Inferior parietal cortex (tissue), 1 donor: ENCODE results near the gene NEDD4.
"Not testable (repeated sequence)": the region's sequence is repeated elsewhere in the genome, so short reads cannot be mapped to it uniquely, and the experiment has no call there.

ENCODE experiments used
- DNase-seq: peaks from one replicate; pipeline ENCODE4 v3.0.0-alpha.2; 2016; ENCODE audit errors: extremely low spot score

The NEDD4 gene

GRCh38 chr15:55897560-55898336 is 95.7 kb downstream of the NEDD4 start:
- DNase-seq = peak; percentile 69

GRCh38 chr15:55894399-55894965 is 98.9 kb downstream of the NEDD4 start:
- DNase-seq = no peak

GRCh38 chr15:55893852-55894251 is 99.6 kb downstream of the NEDD4 start:
- DNase-seq = no peak

- DNase-seq = no peak
Observed at GRCh38 chr15:55891196-55891595, 102.2 kb downstream of the NEDD4 start.

GRCh38 chr15:55884223-55884622 is 109.2 kb downstream of the NEDD4 start:
- no peak for DNase-seq

- no peak for DNase-seq
Observed at GRCh38 chr15:55879181-55879580, 114.2 kb downstream of the NEDD4 start.

- DNase-seq = no peak
Observed at GRCh38 chr15:55873024-55873720, 120.2 kb downstream of the NEDD4 start.

GRCh38 chr15:55872471-55872870 is 120.9 kb downstream of the NEDD4 start:
- DNase-seq = no peak

GRCh38 chr15:55869660-55870059 is 123.8 kb downstream of the NEDD4 start:
- DNase-seq = no peak

GRCh38 chr15:55868707-55869106 is 124.7 kb downstream of the NEDD4 start:
- no peak for DNase-seq

GRCh38 chr15:55868291-55868690 is 125.1 kb downstream of the NEDD4 start:
- not testable (repeated sequence) for DNase-seq

- DNase-seq = no peak
Observed at GRCh38 chr15:55863911-55864310, 129.5 kb downstream of the NEDD4 start.

GRCh38 chr15:55861115-55861514 is 132.3 kb downstream of the NEDD4 start:
- DNase-seq = no peak

GRCh38 chr15:55860468-55860867 is 132.9 kb downstream of the NEDD4 start:
- DNase-seq = no peak

GRCh38 chr15:55859681-55860080 is 133.7 kb downstream of the NEDD4 start:
- no peak for DNase-seq

GRCh38 chr15:55858661-55859060 is 134.8 kb downstream of the NEDD4 start:
- no peak for DNase-seq

- DNase-seq = no peak
Observed at GRCh38 chr15:55856506-55857164, 136.8 kb downstream of the NEDD4 start.

- no peak for DNase-seq
Observed at GRCh38 chr15:55853134-55853533, 140.3 kb downstream of the NEDD4 start.

- DNase-seq = peak; percentile 93
Observed at GRCh38 chr15:55846116-55846707, 147.2 kb downstream of the NEDD4 start.

GRCh38 chr15:55842897-55843296 is 150.5 kb downstream of the NEDD4 start:
- DNase-seq = not testable (repeated sequence)

- no peak for DNase-seq
Observed at GRCh38 chr15:55835866-55836265, 157.5 kb downstream of the NEDD4 start.

- no peak for DNase-seq
Observed at GRCh38 chr15:55834331-55834730, 159.1 kb downstream of the NEDD4 start.
